Ishikawa (cell line): ENCODE results near the gene ZNF423.

ENCODE experiments used
- CEBPB ChIP-seq: IDR thresholded peaks from 2 replicates; pipeline ENCODE4 v1.6.1; 2012
- CREB1 ChIP-seq: IDR thresholded peaks from 2 replicates; pipeline ENCODE4 v1.6.1; 2012; ENCODE audit warnings: low read depth
- EGR1 ChIP-seq: IDR thresholded peaks from 2 replicates; pipeline ENCODE4 v1.6.1; 2012
- EP300 ChIP-seq: IDR thresholded peaks from 2 replicates; pipeline ENCODE4 v1.6.1; 2012; ENCODE audit warnings: borderline replicate concordance
- FOXM1 ChIP-seq: IDR thresholded peaks from 2 replicates; pipeline ENCODE4 v1.6.1; 2012; ENCODE audit warnings: low read depth, borderline replicate concordance
- MAX ChIP-seq: IDR thresholded peaks from 2 replicates; pipeline ENCODE4 v1.6.1; 2012
- NFIC ChIP-seq: IDR thresholded peaks from 2 replicates; pipeline ENCODE4 v1.6.1; 2012
- RAD21 ChIP-seq: IDR thresholded peaks from 2 replicates; pipeline ENCODE4 v1.6.1; 2012; ENCODE audit warnings: low read depth
- REST ChIP-seq: IDR thresholded peaks from 2 replicates; pipeline ENCODE4 v1.6.1; 2012; ENCODE audit warnings: low read depth, mild to moderate bottlenecking
- TAF1 ChIP-seq: IDR thresholded peaks from 2 replicates; pipeline ENCODE4 v1.6.1; 2012; ENCODE audit warnings: low read depth, mild to moderate bottlenecking
- TCF12 ChIP-seq: IDR thresholded peaks from 2 replicates; pipeline ENCODE4 v1.6.1; 2012; ENCODE audit warnings: low read depth
- TEAD4 ChIP-seq: IDR thresholded peaks from 2 replicates; pipeline ENCODE4 v1.6.1; 2012
- USF1 ChIP-seq: IDR thresholded peaks from 2 replicates; pipeline ENCODE4 v1.6.1; 2012
- YY1 ChIP-seq: IDR thresholded peaks from 2 replicates; pipeline ENCODE4 v1.6.1; 2012; ENCODE audit warnings: low read depth
- ZBTB7A ChIP-seq: IDR thresholded peaks from 2 replicates; pipeline ENCODE4 v1.6.1; 2012; ENCODE audit warnings: low read depth

The ZNF423 gene

GRCh38 chr16:49886554-49887094 lies 30.7 kb upstream of the ZNF423 start:
- TF ChIP-seq CEBPB, result no peak
- no peak for TF ChIP-seq EGR1
- TF ChIP-seq USF1, result no peak
- no peak for TF ChIP-seq NFIC
- TF ChIP-seq REST, result no peak
- no peak for TF ChIP-seq ZBTB7A
- TF ChIP-seq TEAD4, result no peak
- TF ChIP-seq RAD21, result no peak
- no peak for TF ChIP-seq EP300
- no peak for TF ChIP-seq FOXM1
- no peak for TF ChIP-seq TCF12
- no peak for TF ChIP-seq MAX
- no peak for TF ChIP-seq YY1
- TF ChIP-seq TAF1, result no peak
- TF ChIP-seq CREB1, result no peak

GRCh38 chr16:49884033-49885015 lies 28.4 kb upstream of the ZNF423 start:
- TF ChIP-seq EP300, result no peak
- TF ChIP-seq CEBPB, result peak; percentile 76
- TF ChIP-seq REST, result no peak

GRCh38 chr16:49883076-49884014 lies 27.4 kb upstream of the ZNF423 start:
- TF ChIP-seq EP300 (no peak), CREB1 (no peak), RAD21 (no peak), USF1 (no peak), TEAD4 (no peak), FOXM1 (no peak), NFIC (no peak), ZBTB7A (no peak), TCF12 (no peak), MAX (no peak)

- TF ChIP-seq FOXM1 (no peak), YY1 (no peak), TEAD4 (no peak), EGR1 (no peak), REST (no peak), RAD21 (no peak), MAX (no peak), USF1 (no peak), TCF12 (no peak)
Measured at GRCh38 chr16:49881890-49882289, 26.0 kb upstream of the ZNF423 start.
